ENCODE measurements around the gene SORCS3. TPM values are rescaled to one million over a fixed set of nuclear protein-coding genes. Genes with fewer than 3 reads are reported as not detected.

SORCS3 gene
- total and polyA plus RNA-seq, 2 donors (not counting 1 experiment from before 2014, with no cell fraction given): not detected

- TF ChIP-seq CTCF (IDR thresholded peaks at IDR 0.05) (no peak), EZH2 (IDR thresholded peaks at IDR 0.05; ENCODE audit: borderline replicate concordance, insufficient read depth, low read depth, low read length, poor library complexity, severe bottlenecking) (no peak)
Measured at GRCh38 chr10:104665174-104665573, 24.1 kb downstream of the SORCS3 start.

GRCh38 chr10:104666106-104666505 is 25.0 kb downstream of the SORCS3 start:
- POLR2A ChIA-PET: no interaction called here
- H3K9me3 Mint-ChIP-seq (ENCODE audit: insufficient read depth): peaks cover 2% of the 10 kb centered on the region
- no peak overlapping the region for H3K9ac ChIP-seq (ENCODE audit: low read length)
- no peaks in the 10 kb centered on the region for H3K27me3 ChIP-seq (replicated peaks in 1 of 4; ENCODE audit: control extremely low read depth in 1 of 4, control insufficient read depth in 3 of 4, insufficient read depth in 4 of 4, low read length in 3 of 4)
- no CpG with 5 or more reads among the region's 5 CpGs for WGBS (ENCODE audit: insufficient coverage)
- H2AFZ ChIP-seq (ENCODE audit: insufficient read depth, low read depth, low read length, poor library complexity, severe bottlenecking): no peak overlapping the region
- no peak for DNase-seq
- TF ChIP-seq CTCF (IDR thresholded peaks at IDR 0.05): no peak
- TF ChIP-seq EZH2 (IDR thresholded peaks at IDR 0.05; ENCODE audit: borderline replicate concordance, insufficient read depth, low read depth, low read length, poor library complexity, severe bottlenecking): no peak
- no peaks in the 10 kb centered on the region for H3K4me1 Mint-ChIP-seq
- no peak overlapping the region for H3K27ac Mint-ChIP-seq
- H3K4me3 Mint-ChIP-seq: no peak overlapping the region
- H4K20me1 ChIP-seq (ENCODE audit: control insufficient read depth, insufficient read depth, low read length, poor library complexity, severe bottlenecking): no peaks in the 10 kb centered on the region
- H3K9me3 ChIP-seq (ENCODE audit: control extremely low read depth in 1 of 3, control insufficient read depth in 2 of 3, insufficient read depth in 1 of 3, low read length in 2 of 3): peaks cover 0 to 5% (median 0%) of the 10 kb centered on the region in 3 donors
- no peak overlapping the region for H3K27ac ChIP-seq (ENCODE audit: low read length in 2 of 2)
- no peaks in the 10 kb centered on the region for H3K4me1 ChIP-seq (ENCODE audit: control insufficient read depth in 2 of 2, insufficient read depth in 2 of 2, low read length in 2 of 2)
- H3K4me3 ChIP-seq (ENCODE audit: control extremely low read depth in 1 of 5, extremely low read depth in 1 of 5, insufficient read depth in 1 of 5, low read depth in 2 of 5, low read length in 4 of 5): no peak overlapping the region
- no peak overlapping the region for H3K4me2 ChIP-seq (replicated peaks; ENCODE audit: low read depth, low read length, poor library complexity, severe bottlenecking)
- peaks cover 6% of the 10 kb centered on the region for H3K27me3 Mint-ChIP-seq
- H3K79me2 ChIP-seq (ENCODE audit: control insufficient read depth, insufficient read depth, low read length): no peaks in the 10 kb centered on the region
- H3K36me3 ChIP-seq (replicated peaks in 1 of 2; ENCODE audit: control extremely low read depth in 1 of 2, control insufficient read depth in 1 of 2, extremely low read depth in 1 of 2, insufficient read depth in 2 of 2, low read length in 1 of 2): no peaks in the 10 kb centered on the region
- CTCF ChIA-PET: no interaction called here
- intact Hi-C loops (cut with micrococcal nuclease): no loop called here
- ATAC-seq (ENCODE audit: low read depth): no peak

More at GRCh38 chr10:104665174-104665573, 24.1 kb downstream of the SORCS3 start:
- Histone ChIP-seq H2AFZ (ENCODE audit: insufficient read depth, low read depth, low read length, poor library complexity, severe bottlenecking) (no peak overlapping the region), H3K9ac (ENCODE audit: low read length) (no peak overlapping the region), H3K27me3 (replicated peaks in 1 of 4; ENCODE audit: control extremely low read depth in 1 of 4, control insufficient read depth in 3 of 4, insufficient read depth in 4 of 4, low read length in 3 of 4) (no peaks in the 10 kb centered on the region), H3K36me3 (replicated peaks in 1 of 2; ENCODE audit: control extremely low read depth in 1 of 2, control insufficient read depth in 1 of 2, extremely low read depth in 1 of 2, insufficient read depth in 2 of 2, low read length in 1 of 2) (no peaks in the 10 kb centered on the region), H3K9me3 (ENCODE audit: control extremely low read depth in 1 of 3, control insufficient read depth in 2 of 3, insufficient read depth in 1 of 3, low read length in 2 of 3) (peaks cover 0 to 5% (median 0%) of the 10 kb centered on the region in 3 donors), H3K27ac (ENCODE audit: low read length in 2 of 2) (no peak overlapping the region), H3K79me2 (ENCODE audit: control insufficient read depth, insufficient read depth, low read length) (no peaks in the 10 kb centered on the region), H3K4me3 (ENCODE audit: control extremely low read depth in 1 of 5, extremely low read depth in 1 of 5, insufficient read depth in 1 of 5, low read depth in 2 of 5, low read length in 4 of 5) (no peak overlapping the region), H3K4me1 (ENCODE audit: control insufficient read depth in 2 of 2, insufficient read depth in 2 of 2, low read length in 2 of 2) (no peaks in the 10 kb centered on the region), H4K20me1 (ENCODE audit: control insufficient read depth, insufficient read depth, low read length, poor library complexity, severe bottlenecking) (no peaks in the 10 kb centered on the region), H3K4me2 (replicated peaks; ENCODE audit: low read depth, low read length, poor library complexity, severe bottlenecking) (no peak overlapping the region)
- ChIA-PET CTCF (no interaction called here), POLR2A (no interaction called here)
- Mint-ChIP-seq H3K27ac (no peak overlapping the region), H3K4me1 (no peaks in the 10 kb centered on the region), H3K27me3 (peaks cover 6% of the 10 kb centered on the region), H3K4me3 (no peak overlapping the region), H3K9me3 (ENCODE audit: insufficient read depth) (no peaks in the 10 kb centered on the region)
- ATAC-seq (ENCODE audit: low read depth): no peak
- no peak for DNase-seq
- intact Hi-C loops (cut with micrococcal nuclease): no loop called here
- 75% methylated on average over 3 of the region's 4 CpGs for WGBS (ENCODE audit: insufficient coverage)

Data from B cell (primary cell).